Measurements from ENCODE around the gene PCARE.
A peak's percentile ranks its signal among the peaks of the same experiment; 100 is the strongest.

PCARE gene

DNA sequence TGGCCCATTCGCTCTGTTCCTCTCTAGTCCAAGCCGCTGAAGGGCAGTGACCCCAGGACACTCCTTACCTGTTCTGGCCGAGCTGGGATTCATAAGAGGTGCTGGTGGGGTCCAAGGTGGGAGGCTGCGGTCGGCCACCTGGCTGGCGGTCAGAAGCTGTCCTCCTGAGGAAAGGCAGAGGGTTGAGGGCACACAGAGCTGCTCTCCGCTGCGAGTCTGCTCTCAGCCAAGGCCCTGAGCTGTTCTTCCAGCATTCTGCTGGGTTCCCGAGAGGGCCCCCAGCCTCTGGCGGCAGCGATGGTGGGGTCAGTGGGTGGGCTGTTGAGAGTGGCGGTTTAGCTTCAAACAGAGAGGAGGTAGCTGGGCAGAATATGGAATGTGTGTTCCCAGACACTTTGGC lies 3.8 kb downstream of the PCARE start:
- Histone ChIP-seq H3K36me3 (ENCODE audit: control insufficient read depth, insufficient read depth, low read length) (no peaks in the 10 kb centered on the region), H2BK5ac (ENCODE audit: low read length) (no peak overlapping the region), H3K27ac (ENCODE audit: low read depth, low read length) (no peak overlapping the region), H3K4ac (ENCODE audit: low read depth, low read length) (no peak overlapping the region), H3K4me1 (ENCODE audit: control insufficient read depth, low read depth, low read length) (no peaks in the 10 kb centered on the region), H3K23ac (ENCODE audit: low read length) (no peak overlapping the region), H2BK120ac (ENCODE audit: low read depth, low read length) (no peak overlapping the region), H3K27me3 (ENCODE audit: insufficient read depth, low read length, poor library complexity) (no peaks in the 10 kb centered on the region), H2AK5ac (ENCODE audit: low read length) (no peak overlapping the region), H3K18ac (ENCODE audit: low read length) (no peak overlapping the region), H3K4me3 (ENCODE audit: low read length) (no peak overlapping the region), H2BK15ac (replicated peaks; ENCODE audit: low read depth) (no peak overlapping the region), H3K56ac (ENCODE audit: low read length) (no peak overlapping the region), H4K5ac (ENCODE audit: low read length) (no peak overlapping the region), H4K8ac (ENCODE audit: low read depth, low read length) (no peak overlapping the region), H3K9ac (ENCODE audit: low read length) (no peak overlapping the region), H3K79me2 (ENCODE audit: control insufficient read depth, insufficient read depth, low read length) (no peaks in the 10 kb centered on the region), H3K4me2 (ENCODE audit: low read length) (no peak overlapping the region), H3K79me1 (ENCODE audit: low read length) (no peaks in the 10 kb centered on the region)
- no CpG with 5 or more reads among the region's 12 CpGs for WGBS (ENCODE audit: extremely low coverage, insufficient coverage, low lambda C conversion rate)
- DNase-seq, result no peak

DNA sequence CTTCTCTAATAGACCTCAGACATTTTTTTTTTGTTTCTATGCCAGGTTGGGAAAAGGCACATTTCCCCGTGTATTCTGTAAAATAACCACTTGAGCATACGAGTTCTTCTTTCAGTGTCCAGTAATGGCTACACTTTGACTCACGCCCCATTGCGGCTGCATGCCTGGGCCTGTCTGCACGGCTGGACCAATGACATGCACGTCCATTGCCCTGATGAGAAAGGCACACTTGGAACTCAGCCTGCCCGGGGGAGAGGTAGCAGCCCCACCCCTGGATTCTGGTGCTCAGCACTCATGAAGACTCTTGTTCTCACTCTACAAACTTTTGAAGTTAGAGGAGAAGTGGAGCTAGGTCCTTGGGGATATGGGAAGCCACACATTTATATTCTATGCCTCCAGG lies 5.8 kb downstream of the PCARE start:
- WGBS (ENCODE audit: extremely low coverage, insufficient coverage, low lambda C conversion rate), result no CpG with 5 or more reads among the region's 7 CpGs

GRCh38 chr2:29066997-29067605 lies 7.2 kb downstream of the PCARE start:
- no peaks in the 10 kb centered on the region for H3K27me3 ChIP-seq (ENCODE audit: insufficient read depth, low read length, poor library complexity)
- H3K4ac ChIP-seq (ENCODE audit: low read depth, low read length), result no peak overlapping the region
- no peak overlapping the region for H2BK120ac ChIP-seq (ENCODE audit: low read depth, low read length)
- no peak overlapping the region for H3K4me2 ChIP-seq (ENCODE audit: low read length)
- no peaks in the 10 kb centered on the region for H3K36me3 ChIP-seq (ENCODE audit: control insufficient read depth, insufficient read depth, low read length)
- WGBS (ENCODE audit: extremely low coverage, insufficient coverage, low lambda C conversion rate), result no CpG with 5 or more reads among the region's 7 CpGs
- no peak overlapping the region for H3K23ac ChIP-seq (ENCODE audit: low read length)
- H3K79me1 ChIP-seq (ENCODE audit: low read length), result no peaks in the 10 kb centered on the region
- H4K8ac ChIP-seq (ENCODE audit: low read depth, low read length), result no peak overlapping the region
- H3K4me1 ChIP-seq (ENCODE audit: control insufficient read depth, low read depth, low read length), result no peaks in the 10 kb centered on the region
- H2BK15ac ChIP-seq (replicated peaks; ENCODE audit: low read depth), result no peak overlapping the region
- no peak overlapping the region for H3K27ac ChIP-seq (ENCODE audit: low read depth, low read length)
- no peak overlapping the region for H3K56ac ChIP-seq (ENCODE audit: low read length)
- H3K4me3 ChIP-seq (ENCODE audit: low read length), result no peak overlapping the region
- H3K18ac ChIP-seq (ENCODE audit: low read length), result no peak overlapping the region
- DNase-seq, result no peak
- no peaks in the 10 kb centered on the region for H3K79me2 ChIP-seq (ENCODE audit: control insufficient read depth, insufficient read depth, low read length)
- H2AK5ac ChIP-seq (ENCODE audit: low read length), result no peak overlapping the region
- no peak overlapping the region for H3K9ac ChIP-seq (ENCODE audit: low read length)
- H2BK5ac ChIP-seq (ENCODE audit: low read length), result no peak overlapping the region
- no peak overlapping the region for H4K5ac ChIP-seq (ENCODE audit: low read length)

More for the DNA sequence above, 5.8 kb downstream of the PCARE start:
- Histone ChIP-seq H2BK15ac (replicated peaks; ENCODE audit: low read depth) (no peak overlapping the region), H3K9ac (ENCODE audit: low read length) (no peak overlapping the region), H2BK5ac (ENCODE audit: low read length) (no peak overlapping the region), H3K79me1 (ENCODE audit: low read length) (no peaks in the 10 kb centered on the region), H2AK5ac (ENCODE audit: low read length) (no peak overlapping the region), H4K5ac (ENCODE audit: low read length) (no peak overlapping the region), H4K8ac (ENCODE audit: low read depth, low read length) (no peak overlapping the region), H3K36me3 (ENCODE audit: control insufficient read depth, insufficient read depth, low read length) (no peaks in the 10 kb centered on the region), H3K18ac (ENCODE audit: low read length) (no peak overlapping the region), H3K4ac (ENCODE audit: low read depth, low read length) (no peak overlapping the region), H3K56ac (ENCODE audit: low read length) (no peak overlapping the region), H3K4me2 (ENCODE audit: low read length) (no peak overlapping the region), H3K4me3 (ENCODE audit: low read length) (no peak overlapping the region), H3K79me2 (ENCODE audit: control insufficient read depth, insufficient read depth, low read length) (no peaks in the 10 kb centered on the region), H3K4me1 (ENCODE audit: control insufficient read depth, low read depth, low read length) (no peaks in the 10 kb centered on the region), H3K27me3 (ENCODE audit: insufficient read depth, low read length, poor library complexity) (no peaks in the 10 kb centered on the region), H3K23ac (ENCODE audit: low read length) (no peak overlapping the region), H3K27ac (ENCODE audit: low read depth, low read length) (no peak overlapping the region), H2BK120ac (ENCODE audit: low read depth, low read length) (no peak overlapping the region)
- no peak for DNase-seq

DNA sequence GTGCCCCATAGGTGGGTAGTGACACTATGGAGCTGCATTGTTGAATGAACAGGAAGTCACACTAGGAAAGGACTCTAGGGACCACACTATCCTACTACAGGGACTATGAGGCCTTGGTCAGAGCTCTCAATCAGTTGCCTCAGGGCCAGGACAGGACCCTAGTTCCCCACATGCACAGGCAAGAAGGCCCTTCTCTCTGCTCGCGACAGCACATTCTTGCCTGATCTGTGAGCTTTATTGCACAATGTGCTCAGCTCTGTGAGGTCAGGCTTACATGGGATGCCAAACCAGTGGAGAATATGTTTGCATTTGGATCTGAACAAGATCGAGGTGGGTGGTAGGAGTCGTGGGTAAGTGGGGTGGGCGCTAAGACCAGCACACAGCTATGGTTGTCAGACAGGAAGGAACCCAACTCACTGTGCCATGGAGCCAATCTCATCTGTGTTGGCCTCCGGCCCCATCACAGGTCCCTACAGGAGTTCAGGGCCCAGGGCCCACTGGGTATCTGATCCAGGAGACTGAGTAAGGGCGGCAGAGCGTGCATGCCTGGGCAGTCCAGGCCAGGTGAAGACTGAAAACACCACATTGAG lies 8.0 kb downstream of the PCARE start:
- H3K79me2 ChIP-seq (ENCODE audit: control insufficient read depth, insufficient read depth, low read length), result no peaks in the 10 kb centered on the region
- no peak overlapping the region for H2AK5ac ChIP-seq (ENCODE audit: low read length)
- no peak overlapping the region for H2BK120ac ChIP-seq (ENCODE audit: low read depth, low read length)
- no peak overlapping the region for H4K5ac ChIP-seq (ENCODE audit: low read length)
- H3K79me1 ChIP-seq (ENCODE audit: low read length), result no peaks in the 10 kb centered on the region
- H3K23ac ChIP-seq (ENCODE audit: low read length), result no peak overlapping the region
- H3K4ac ChIP-seq (ENCODE audit: low read depth, low read length), result no peak overlapping the region
- no peaks in the 10 kb centered on the region for H3K4me1 ChIP-seq (ENCODE audit: control insufficient read depth, low read depth, low read length)
- no peak overlapping the region for H3K27ac ChIP-seq (ENCODE audit: low read depth, low read length)
- no peak overlapping the region for H3K4me3 ChIP-seq (ENCODE audit: low read length)
- H3K27me3 ChIP-seq (ENCODE audit: insufficient read depth, low read length, poor library complexity), result no peaks in the 10 kb centered on the region
- H3K4me2 ChIP-seq (ENCODE audit: low read length), result no peak overlapping the region
- no peak overlapping the region for H2BK15ac ChIP-seq (replicated peaks; ENCODE audit: low read depth)
- DNase-seq, result no peak
- no peak overlapping the region for H3K56ac ChIP-seq (ENCODE audit: low read length)
- no peak overlapping the region for H2BK5ac ChIP-seq (ENCODE audit: low read length)
- no peak overlapping the region for H4K8ac ChIP-seq (ENCODE audit: low read depth, low read length)
- WGBS (ENCODE audit: extremely low coverage, insufficient coverage, low lambda C conversion rate), result no CpG with 5 or more reads among the region's 8 CpGs
- H3K9ac ChIP-seq (ENCODE audit: low read length), result no peak overlapping the region
- no peaks in the 10 kb centered on the region for H3K36me3 ChIP-seq (ENCODE audit: control insufficient read depth, insufficient read depth, low read length)
- H3K18ac ChIP-seq (ENCODE audit: low read length), result no peak overlapping the region

GRCh38 chr2:29065068-29065811 lies 9.1 kb downstream of the PCARE start:
- Histone ChIP-seq H3K4me1 (ENCODE audit: control insufficient read depth, low read depth, low read length) (no peaks in the 10 kb centered on the region), H2BK120ac (ENCODE audit: low read depth, low read length) (no peak overlapping the region)
- no CpG with 5 or more reads among the region's 10 CpGs for WGBS (ENCODE audit: extremely low coverage, insufficient coverage, low lambda C conversion rate)

More at GRCh38 chr2:29065068-29065811, 9.1 kb downstream of the PCARE start:
- Histone ChIP-seq H3K4me3 (ENCODE audit: low read length) (no peak overlapping the region), H3K36me3 (ENCODE audit: control insufficient read depth, insufficient read depth, low read length) (no peaks in the 10 kb centered on the region), H3K23ac (ENCODE audit: low read length) (no peak overlapping the region), H3K27me3 (ENCODE audit: insufficient read depth, low read length, poor library complexity) (no peaks in the 10 kb centered on the region), H3K4ac (ENCODE audit: low read depth, low read length) (no peak overlapping the region), H2BK5ac (ENCODE audit: low read length) (no peak overlapping the region), H3K9ac (ENCODE audit: low read length) (no peak overlapping the region), H4K5ac (ENCODE audit: low read length) (no peak overlapping the region), H2BK15ac (replicated peaks; ENCODE audit: low read depth) (no peak overlapping the region), H4K8ac (ENCODE audit: low read depth, low read length) (no peak overlapping the region), H3K4me2 (ENCODE audit: low read length) (no peak overlapping the region), H3K79me2 (ENCODE audit: control insufficient read depth, insufficient read depth, low read length) (no peaks in the 10 kb centered on the region), H3K79me1 (ENCODE audit: low read length) (no peaks in the 10 kb centered on the region), H3K27ac (ENCODE audit: low read depth, low read length) (no peak overlapping the region), H3K18ac (ENCODE audit: low read length) (no peak overlapping the region), H2AK5ac (ENCODE audit: low read length) (no peak overlapping the region), H3K56ac (ENCODE audit: low read length) (peak overlapping the region; percentile 25)
- no peak for DNase-seq

Data from mesendoderm (in vitro differentiated cells).